Measurements from ENCODE around the gene PBX4. TPM values are rescaled to one million over a fixed set of nuclear protein-coding genes. Genes with fewer than 3 reads are reported as not detected.

The PBX4 gene
- total RNA-seq, 2 experiments from 2014 or later = 13.6 to 14.9 TPM

DNA sequence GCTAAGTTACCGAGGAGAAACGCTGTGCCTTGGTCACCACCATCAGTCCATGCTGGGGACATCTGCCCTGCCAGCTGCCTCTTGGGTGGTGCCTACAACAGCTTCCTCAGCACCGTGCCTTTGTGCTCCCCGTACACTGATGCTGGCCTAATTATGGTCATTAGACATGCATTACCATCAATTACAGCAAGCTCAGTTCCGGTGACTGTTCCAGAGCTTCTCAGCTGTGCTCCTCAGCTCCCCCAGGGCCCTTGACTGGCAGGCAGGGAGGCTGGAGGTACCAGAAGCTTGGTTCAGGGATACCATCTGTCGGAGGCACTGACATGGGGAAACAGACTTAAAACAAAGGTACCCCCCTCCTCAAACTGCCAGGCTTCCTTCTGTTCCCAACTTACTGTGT, 40.2 kb downstream of the PBX4 start:
- ChIA-PET POLR2A (no interaction called here), CTCF (interaction anchor here (1.7 kb wide), 1 partner anchor 24 kb away, joined by 4 read pairs; no protein-coding TSS in a partner anchor)

DNA sequence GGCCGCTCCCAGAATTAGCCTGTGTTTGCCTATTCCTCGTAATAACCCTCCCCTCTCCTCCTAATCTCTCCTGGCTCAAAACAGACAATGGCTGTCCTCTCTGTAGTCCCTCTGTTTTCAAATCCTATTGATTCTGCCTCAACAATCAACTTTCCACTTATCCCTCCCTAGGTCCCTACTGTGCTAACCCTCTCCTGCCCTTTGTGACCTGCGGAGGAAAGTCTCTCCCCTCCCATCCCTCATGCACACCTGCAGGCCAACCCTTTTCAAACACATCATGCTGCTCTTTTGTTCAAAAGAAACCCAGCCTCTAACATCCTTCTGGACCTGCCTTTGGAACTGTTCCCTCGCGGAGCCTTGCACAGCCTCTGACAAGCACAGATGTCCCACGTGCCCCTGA, 43.1 kb downstream of the PBX4 start:
- CTCF ChIA-PET = no interaction called here

DNA sequence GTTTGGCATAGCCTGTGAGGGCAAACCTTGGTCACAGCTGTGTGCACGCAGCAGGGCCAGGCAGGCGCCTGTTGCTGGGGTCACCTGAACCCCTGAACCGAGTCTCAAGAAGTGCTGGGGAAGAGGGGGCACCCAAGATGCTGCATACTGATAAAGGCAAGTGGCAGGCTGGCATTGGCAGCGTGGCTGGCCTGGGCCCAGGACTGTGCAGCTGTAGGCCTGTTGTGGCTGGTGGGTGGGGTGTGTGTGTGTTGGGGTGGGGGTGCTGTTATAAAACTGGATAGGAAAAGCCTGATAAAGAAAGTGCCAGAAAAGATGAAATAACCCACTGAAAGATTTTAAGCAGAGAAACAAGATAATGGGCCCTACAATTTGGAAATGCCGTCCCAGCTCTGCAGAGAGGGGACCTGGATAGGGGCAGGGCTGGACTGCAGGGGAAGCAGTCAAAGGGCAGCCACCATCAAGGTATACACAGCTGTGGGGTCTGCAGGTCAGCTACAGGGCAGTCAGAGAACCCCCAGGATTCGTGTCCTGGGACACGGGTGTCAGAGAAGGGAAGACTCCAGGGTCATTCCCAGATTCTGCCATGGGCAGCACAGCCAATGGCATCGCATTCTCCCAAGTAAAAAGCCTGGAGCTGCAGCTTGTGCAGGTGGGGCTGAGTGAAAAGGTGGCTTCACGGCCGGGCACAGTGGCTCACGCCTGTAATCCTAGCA, 47.3 kb downstream of the PBX4 start:
- ChIA-PET POLR2A (interaction anchor here (0.6 kb wide), 1 partner anchor 514 kb away, joined by 5 read pairs; no protein-coding TSS in a partner anchor), CTCF (interaction anchor here (0.6 to 1.8 kb wide), 2 partner anchors 12 to 21 kb away, joined by 3 to 6 read pairs; no protein-coding TSS in a partner anchor)

More for the DNA sequence above, 43.1 kb downstream of the PBX4 start:
- POLR2A ChIA-PET = no interaction called here

DNA sequence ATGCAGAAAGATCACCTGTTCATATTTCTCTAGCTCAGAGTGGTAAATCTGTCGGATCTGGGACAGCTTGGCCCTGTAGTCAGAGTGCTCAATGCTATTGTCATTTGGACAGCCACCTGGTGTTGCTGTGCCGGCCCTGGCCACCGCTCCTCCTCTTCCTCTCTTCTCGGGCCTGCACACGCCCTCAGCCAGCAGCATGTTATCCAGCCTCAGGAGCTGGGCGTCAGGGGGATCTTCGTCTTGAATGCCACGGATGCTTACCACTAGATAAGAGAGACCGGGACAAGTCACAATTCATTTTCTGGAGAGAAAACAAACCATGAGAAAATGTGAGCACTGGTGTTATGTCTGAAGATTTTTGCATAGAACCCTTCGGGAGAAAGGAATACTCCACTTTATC, 47.9 kb downstream of the PBX4 start:
- POLR2A ChIA-PET = interaction anchor here (0.5 kb wide), 1 partner anchor 92 kb away, joined by 3 read pairs; no protein-coding TSS in a partner anchor
- CTCF ChIA-PET = no interaction called here

DNA sequence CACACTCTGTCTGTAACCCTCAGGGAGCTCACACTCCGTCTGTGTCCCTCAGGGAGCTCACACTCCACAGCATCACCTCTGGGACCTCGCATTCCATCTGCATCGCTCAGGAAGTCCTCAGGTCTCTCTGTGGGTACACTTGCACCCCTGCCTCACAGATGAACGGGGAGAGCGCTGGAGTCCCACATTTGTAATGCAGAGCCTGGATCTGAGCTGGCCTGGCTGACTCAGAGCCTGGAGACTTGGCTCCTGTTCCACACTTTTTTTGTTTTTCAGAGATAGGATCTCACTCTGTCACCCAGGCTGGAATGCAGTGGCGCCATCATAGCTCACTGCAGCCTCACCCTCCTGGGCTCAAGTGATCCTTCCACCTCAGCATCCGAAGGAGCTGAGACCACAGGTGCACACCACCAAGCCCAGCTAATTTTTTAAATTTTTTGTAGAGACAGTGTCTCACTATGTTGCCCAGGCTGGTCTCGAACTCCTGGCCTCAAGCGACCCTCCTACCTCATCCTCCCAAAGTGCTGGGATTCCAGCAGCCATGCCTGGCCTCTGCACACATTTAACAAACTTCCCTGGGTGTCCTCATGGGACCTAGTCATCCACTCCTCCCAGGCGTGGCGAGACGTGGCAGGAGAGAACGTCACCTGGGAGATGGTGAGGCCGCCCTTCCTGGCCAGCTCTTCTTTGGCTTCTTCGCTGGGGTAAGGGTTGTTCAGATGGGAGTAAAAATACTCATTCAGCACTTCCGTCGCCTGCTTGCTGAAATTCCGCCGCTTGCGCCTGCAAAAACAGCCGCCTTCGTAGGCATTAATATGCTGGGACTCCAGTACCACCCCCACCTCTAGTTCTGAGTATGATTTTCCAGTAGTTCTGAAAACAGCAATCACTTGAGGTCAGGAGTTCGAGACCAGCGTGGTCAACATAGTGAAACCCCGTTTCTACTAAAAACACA, 49.4 kb downstream of the PBX4 start:
- CTCF ChIA-PET = interaction anchor here (2.9 kb wide), 1 partner anchor 14 kb away, joined by 11 read pairs; no protein-coding TSS in a partner anchor
- POLR2A ChIA-PET = no interaction called here

DNA sequence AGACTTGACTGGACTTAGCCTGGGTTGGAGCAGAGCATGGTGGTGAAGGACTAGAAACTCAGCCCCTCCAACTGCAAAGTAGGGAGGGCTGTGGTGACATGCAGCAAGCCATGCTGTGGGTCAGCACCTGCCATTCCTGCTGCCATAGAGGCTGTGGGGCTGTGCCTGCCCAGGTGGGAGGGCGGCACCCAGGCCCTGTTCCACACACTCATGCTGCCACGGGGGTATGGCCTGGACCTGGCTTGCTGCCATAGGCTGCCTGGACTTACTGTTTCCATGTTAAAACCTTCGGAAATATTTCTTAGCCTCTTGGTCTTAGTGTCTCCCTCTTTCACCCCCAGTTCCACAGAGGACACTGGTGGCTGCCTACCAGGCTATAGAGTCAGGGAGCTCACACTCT, 51.1 kb downstream of the PBX4 start:
- ChIA-PET CTCF (interaction anchor here (2.9 kb wide), 1 partner anchor 13 kb away, joined by 11 read pairs; no protein-coding TSS in a partner anchor), POLR2A (interaction anchor here (0.7 kb wide), 1 partner anchor 84 kb away, joined by 3 read pairs; no protein-coding TSS in a partner anchor)

DNA sequence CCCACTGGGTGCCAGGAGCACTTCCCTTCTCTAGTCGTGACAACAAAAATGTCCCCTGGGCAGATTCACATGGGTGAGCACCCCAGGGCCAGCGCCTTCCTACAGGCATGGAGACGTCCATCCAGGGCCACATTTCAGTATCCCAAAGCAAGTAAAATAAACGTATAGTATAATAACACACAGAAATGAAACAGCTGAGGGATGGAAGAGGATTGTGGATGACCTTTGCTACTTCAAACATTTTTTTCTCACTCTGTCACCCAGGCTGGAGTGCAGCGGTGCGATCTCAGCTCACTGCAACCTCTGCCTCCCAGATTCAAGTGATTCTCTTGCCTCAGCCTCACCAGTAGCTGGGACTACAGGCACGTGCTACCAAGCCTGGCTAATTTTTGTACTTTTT, 52.2 kb downstream of the PBX4 start:
- ChIA-PET POLR2A (no interaction called here), CTCF (no interaction called here)

DNA sequence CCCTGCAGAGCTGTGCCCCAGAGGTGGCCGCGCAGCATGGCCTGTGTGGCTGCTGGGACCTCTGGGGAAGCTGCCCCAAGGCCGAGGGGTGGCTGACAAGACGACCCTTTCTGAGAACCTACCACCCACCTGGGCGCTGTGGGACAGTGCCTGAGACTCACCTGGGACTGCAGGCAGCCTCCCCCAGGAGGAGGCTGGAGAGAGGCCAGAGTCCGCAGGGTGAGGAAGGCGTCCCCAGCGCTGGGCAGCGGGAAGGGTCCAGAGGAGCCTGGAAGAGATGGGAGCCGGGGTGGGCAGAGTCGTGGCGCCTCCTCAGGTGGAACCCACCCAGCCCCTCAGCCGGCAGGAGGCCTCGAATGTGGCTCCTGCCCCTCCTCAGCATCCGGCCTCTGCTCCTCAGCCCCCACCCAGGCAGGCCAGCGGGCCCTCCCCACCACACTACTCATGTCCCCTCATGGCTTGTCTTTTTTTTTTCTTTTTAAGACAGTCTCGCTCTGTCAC, 55.1 kb downstream of the PBX4 start:
- ChIA-PET POLR2A (no interaction called here), CTCF (no interaction called here)

DNA sequence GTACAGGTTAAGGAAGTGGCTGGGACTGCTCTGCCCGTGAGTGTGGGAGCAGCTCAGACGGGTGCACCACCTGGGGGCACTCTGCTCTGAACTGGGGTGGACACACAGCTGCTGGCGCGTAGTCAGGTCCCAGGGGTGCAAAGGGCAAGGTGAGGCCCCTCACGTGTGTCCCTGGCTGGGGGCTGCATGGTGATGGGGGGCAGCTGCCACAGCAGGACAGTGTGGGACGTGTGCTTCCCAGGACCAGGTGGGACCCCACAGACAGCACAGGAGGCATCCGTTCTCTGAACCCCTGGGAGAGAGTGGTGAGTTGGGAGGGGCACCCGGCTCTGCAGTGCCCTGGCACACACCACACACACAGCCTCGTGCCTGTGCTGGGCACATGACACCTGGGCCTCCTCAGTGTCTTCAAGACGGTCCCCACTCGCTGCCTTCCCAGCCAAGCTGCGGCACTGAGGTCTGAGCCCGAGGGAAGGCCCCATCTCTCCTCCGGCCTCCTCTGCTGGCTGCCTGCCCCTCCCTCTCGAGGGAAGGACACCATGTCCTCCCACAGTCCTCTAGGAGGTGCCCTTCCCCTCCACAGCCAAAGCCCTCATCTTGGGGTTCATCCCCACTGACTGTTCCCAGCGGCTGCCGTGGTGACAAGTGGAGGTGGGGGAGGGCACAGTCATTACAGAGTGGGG, 55.7 kb downstream of the PBX4 start:
- POLR2A ChIA-PET = interaction anchor here (0.5 kb wide), 1 partner anchor 36 kb away, joined by 8 read pairs; no protein-coding TSS in a partner anchor
- CTCF ChIA-PET = interaction anchor here (0.5 to 1.3 kb wide), 3 partner anchors 19 to 45 kb away, joined by 3 read pairs; no protein-coding TSS in a partner anchor

DNA sequence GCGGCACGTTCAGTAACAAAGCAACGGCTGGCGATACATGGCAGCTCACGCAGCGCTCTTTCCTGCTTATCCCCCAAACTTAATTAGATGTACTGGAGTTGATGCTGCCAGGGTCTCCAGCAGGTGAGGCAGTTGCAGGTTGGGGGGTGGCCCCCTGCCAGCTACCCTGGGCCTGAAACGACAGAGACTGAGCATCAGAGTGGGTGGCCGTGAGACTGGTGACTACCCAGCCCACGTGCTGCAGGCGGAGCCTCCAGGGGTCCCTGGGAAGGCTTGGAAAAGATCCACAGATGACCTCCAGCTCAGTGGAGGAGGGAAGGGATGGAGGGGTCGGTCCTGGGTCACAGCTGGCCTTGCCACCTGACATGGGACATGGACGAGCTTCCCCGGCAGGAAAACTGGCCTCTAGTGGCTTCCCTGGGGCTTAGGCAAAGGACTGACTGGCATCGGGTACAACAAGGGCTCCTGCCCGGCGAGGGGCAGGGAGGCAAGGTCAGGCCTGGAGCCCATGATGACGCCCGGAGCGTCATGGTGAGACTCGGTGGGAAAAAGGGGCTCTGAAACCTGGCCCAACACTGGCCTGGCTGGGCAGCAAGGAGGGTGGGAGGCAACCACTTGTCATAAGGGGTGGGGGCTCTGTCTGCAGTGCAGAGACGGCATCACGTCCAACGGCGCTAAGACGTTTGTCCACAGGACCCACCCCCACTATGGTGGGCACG, 56.4 kb downstream of the PBX4 start:
- ChIA-PET POLR2A (interaction anchor here (0.5 kb wide), 1 partner anchor 37 kb away, joined by 8 read pairs; no protein-coding TSS in a partner anchor), CTCF (interaction anchor here (0.5 to 1.3 kb wide), 3 partner anchors 20 to 45 kb away, joined by 3 read pairs; no protein-coding TSS in a partner anchor)

DNA sequence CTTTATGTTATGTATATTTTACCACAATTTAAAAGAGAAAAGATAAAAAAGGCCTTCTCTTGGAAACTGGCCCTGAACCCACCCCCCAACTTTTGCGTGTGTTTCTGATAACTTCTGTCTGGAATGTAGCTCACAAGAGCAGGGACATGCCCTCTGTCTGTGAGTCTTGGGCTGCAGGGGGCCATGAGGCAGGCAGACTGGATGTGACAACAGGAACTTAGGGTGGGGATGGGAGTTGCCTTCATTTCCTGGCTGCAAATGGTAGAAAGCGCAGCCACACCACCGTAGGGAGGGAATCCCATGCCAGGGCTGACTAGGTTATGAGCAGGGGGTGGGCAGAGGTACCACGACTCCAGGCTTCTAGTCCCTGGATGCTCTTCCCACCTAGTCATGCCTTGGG, 58.6 kb downstream of the PBX4 start:
- ChIA-PET POLR2A (no interaction called here), CTCF (interaction anchor here (1.0 kb wide), 1 partner anchor 22 kb away, joined by 3 read pairs; the partner anchor contains the start of gene CILP2)

DNA sequence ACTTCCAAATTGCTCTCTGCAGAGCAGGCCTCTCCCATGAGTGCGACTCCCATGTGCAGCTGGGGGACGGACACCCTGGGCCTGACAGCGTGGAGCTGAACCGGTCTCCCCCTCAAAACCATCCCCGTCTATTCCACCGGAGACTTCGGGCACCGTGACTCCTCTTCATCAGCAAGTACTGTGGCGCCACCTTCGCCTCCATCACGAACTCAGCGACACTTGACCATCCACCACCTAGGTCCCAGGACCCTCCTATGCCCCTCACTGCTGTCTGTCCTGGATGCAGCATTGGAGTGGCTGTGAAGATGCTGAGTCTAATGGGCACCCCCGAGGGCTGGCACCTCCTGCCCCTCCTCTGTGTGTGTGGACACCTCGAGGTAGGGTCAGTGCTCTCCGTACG, 59.9 kb downstream of the PBX4 start:
- ChIA-PET CTCF (interaction anchor here (1.0 kb wide), 1 partner anchor 103 kb away, joined by 3 read pairs; no protein-coding TSS in a partner anchor), POLR2A (no interaction called here)

DNA sequence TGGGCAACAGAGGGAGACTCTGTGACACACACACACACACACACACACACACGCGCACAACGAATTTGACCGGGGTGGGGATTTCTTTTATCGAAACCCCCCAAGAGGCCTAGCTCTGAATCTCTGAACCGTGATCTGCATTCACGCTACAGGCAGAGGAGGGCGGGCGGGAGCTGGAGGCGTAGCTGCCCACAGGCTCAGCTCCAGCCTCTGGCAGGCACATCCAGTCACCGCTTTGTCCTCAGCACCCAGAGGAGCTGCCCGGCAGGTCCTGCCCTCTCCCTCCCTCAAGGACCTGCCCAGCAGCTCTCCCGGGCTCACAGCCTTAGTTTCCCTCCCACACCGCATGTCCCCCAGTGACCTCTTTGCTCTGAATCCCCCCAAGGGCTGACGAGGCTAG, 60.4 kb downstream of the PBX4 start:
- CTCF ChIA-PET = interaction anchor here (0.6 to 1.0 kb wide), 3 partner anchors 26 to 684 kb away, joined by 3 to 4 read pairs (median 3); no protein-coding TSS in a partner anchor
- POLR2A ChIA-PET = no interaction called here

DNA sequence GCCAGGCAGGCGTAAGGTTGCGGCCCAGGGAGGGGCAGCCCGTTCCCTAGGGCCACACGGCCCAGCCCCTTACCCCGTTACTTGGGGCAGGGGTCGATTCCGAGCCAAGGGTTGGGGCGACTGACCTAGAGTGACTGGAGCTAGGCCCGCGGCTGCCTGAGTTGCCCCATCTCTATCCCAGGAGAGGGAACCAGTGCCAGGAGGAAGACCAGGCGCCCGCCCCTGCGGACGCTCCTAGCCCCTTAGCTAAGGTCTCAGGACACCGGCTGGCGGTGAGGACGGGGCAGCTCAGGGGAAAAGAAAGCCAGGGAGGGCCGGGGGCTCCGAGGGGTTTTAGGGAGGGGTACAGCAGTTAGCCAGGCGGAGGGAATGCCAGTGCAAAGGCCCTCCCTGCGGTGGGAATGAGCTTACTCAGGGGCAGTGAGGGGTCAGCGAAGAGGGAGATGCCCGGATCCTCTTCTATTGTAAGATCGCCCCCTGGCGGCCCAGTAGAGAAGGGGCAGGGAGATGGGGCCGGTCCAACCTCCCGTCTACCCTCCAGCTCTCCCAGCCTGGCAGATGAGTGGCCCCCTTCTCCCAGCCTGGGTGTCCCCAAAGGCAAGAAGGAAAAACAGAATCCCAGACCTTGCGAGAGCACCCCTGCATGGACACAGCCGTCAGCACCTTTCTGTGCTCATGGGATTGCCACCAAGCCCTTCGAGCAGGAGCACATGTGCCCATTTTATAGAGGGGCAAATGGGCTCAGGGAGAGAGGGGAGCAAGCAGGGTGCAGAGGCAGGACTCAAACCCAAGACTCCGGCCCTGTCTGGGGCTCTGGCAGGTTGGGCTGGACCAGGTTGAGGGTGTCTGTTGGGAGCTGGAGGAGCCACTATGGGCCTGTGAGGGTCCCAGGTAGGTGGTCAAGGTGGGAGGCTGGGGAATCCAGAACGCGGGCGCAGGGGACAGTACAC, 64.1 kb downstream of the PBX4 start:
- POLR2A ChIA-PET = interaction anchor here (0.6 to 0.7 kb wide), 3 partner anchors 22 to 406 kb away, joined by 3 to 4 read pairs (median 4); no protein-coding TSS in a partner anchor
- CTCF ChIA-PET = interaction anchor here (0.7 to 3.4 kb wide), 33 partner anchors 9 to 422 kb away, joined by 3 to 16 read pairs (median 4); partner anchors contain the start of gene GMIP

DNA sequence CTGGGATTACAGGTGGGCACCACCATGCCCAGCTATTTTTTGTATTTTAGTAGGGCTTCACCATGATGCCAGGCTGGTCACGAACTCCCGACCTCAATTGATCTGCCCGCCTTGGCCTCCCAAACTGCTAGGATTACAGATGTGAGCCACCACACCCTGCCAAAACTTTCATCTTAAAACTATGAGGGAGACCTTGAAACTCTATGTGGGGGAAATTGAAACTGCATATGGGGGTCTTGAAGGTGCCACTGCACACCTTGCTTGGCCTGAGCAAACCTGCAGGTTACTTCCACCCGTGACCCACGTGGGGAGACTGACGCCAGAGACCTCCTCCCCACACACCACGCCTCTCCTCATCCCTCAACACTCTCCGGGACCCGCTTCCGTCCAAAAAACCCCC, 64.8 kb downstream of the PBX4 start:
- ChIA-PET CTCF (interaction anchor here (0.7 to 3.4 kb wide), 22 partner anchors 8 to 423 kb away, joined by 3 to 16 read pairs (median 4); partner anchors contain the start of gene GMIP), POLR2A (no interaction called here)

DNA sequence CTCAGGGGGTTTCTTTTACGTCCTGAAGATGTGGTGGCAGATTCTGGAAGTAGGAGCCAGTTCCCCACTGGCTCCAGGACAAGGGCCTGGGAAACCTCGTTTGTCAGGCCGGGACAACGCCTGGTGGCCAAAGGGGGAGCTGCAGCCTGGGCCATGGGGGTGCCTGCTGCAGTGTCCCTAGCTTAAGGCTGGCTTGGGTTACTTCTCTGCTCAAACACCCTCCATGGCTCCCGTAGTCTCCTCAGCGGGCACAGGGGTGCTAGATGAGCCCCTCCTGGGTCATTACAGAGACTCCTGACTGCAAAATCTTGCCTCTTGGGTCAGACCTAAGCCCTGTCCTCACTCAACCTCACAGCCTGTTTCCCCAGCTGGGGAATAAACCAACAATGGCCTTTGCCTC, 65.7 kb downstream of the PBX4 start:
- CTCF ChIA-PET = interaction anchor here (1.1 to 4.8 kb wide), 6 partner anchors 9 to 96 kb away, joined by 4 to 21 read pairs (median 7); partner anchors contain the start of gene GMIP
- POLR2A ChIA-PET = no interaction called here

DNA sequence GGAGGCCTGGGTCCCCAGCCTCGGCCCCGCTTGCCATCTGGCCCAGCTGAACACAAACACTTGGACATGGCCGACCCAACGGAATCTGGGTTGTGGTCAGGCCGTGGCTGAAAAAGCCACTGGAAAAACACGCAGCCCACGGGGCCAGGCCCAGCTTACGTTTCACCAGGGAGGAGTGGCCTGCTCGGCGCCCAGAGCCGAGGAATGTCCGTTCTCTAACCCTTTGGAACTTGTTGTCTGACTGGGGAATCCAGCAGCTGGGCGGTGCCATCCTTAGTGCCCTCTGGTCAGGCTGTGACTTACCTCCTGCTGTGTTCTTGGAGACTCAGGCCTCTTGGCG, 66.7 kb downstream of the PBX4 start:
- CTCF ChIA-PET = interaction anchor here (0.9 to 4.8 kb wide), 3 partner anchors 19 to 98 kb away, joined by 3 to 21 read pairs (median 4); no protein-coding TSS in a partner anchor
- POLR2A ChIA-PET = no interaction called here
